ENCODE measurements around the gene LDLRAD1. TPM values are rescaled to one million over a fixed set of nuclear protein-coding genes. Genes with fewer than 3 reads are reported as not detected.
"Not testable (repeated sequence)": the region's sequence is repeated elsewhere in the genome, so short reads cannot be mapped to it uniquely, and the experiment has no call there.

The LDLRAD1 gene
- polyA plus RNA-seq, 4 donors, result 0.09 to 0.10 TPM; not detected in 2

DNA sequence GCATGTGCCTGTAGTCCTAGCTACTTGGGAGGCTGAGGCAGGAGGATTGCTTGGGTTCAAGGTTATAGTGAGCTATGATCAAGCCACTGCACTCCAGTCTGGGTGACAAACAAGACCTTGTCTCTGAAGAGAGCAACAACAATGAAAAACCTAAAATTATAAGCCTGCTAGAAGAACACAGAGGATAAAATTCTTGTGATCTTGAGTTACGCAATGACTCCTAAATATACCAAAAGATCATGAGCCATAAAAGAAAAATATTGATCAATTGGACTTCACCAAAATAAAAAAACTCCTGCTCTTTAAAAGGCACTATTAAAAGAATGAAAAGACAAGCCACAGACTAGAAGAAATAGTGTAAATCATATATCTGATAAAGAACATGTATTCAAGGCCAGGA, 22.3 kb downstream of the LDLRAD1 start:
- no peak for DNase-seq (ENCODE audit: low read depth in 4 of 4, low spot score in 3 of 4)

DNA sequence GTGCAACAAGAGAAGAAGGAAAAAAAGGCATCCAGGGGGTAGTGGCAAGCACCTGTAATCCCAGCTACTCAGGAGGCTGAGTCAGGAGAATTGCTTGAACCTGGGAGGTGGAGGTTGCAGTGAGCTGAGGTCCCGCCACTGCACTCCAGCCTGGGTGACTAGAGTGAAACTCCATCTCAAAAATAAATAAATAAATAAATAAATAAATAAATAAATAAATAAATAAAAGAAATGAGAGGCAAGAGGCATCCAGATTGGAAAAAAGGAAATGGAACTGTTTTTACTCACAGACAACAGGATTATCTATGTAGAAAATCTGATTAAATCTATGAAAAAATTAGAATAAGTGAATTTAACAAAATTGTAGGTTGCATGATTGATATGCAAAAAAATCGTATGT, 23.5 kb downstream of the LDLRAD1 start:
- DNase-seq (ENCODE audit: low read depth in 4 of 4, low spot score in 3 of 4), result not testable (repeated sequence)

DNA sequence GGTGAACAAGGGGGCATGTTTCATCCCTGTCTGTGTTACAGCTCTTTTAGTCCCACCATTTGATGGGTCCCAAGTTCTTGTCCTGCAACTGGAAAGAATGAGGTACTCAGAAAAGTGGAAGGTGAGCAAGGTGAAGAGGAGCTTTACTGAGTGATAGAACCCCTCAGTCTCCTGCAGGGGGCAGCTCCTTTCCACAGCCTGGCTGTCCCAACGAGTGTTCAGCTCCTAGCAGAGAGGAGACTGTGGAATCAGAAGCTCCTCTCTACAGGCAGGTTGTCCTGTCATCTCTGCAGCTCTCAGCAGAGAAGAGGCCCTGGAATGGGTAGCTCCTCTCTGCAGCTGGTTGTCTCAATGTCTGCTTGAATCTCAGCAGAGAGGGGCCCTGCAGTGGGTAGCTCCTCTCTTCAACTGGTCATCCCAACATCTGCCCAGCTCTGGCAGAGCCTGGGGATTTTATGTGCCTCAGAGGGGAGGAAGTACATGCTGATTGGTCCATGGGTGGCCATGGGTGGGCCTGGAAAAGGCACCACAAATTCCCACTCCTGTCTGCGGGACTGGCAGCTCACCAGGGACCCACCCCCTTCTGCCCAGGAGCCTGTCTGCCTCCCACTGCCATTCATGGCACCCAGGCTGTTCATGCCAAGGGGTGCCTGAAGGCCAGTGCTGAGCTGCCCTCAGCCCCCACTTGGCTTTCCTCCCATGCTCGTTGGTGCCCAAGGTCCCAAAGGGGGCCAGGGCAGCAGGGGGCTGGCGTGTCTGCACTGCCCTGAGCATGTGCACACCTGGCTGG, 25.7 kb downstream of the LDLRAD1 start:
- no peak for DNase-seq (ENCODE audit: low read depth in 4 of 4, low spot score in 3 of 4)

DNA sequence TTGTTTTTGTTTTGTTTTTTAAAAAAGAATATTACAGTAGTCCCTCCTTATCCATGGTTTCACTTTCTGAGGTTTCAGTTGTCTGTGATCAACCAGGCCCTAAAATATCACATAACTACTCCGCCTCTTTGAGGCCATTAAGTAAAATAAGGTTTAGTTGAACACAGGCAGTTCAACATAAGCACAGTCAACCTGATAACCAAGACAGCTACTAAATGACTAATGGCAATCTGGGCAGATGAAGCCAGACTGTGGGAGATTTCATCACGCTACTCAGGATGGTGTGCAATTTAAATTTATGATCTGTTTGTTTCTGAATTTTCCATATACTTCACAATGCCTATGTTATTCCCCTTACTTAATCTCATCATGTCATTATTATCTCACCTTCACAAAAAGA, 30.1 kb downstream of the LDLRAD1 start:
- no peak for DNase-seq (ENCODE audit: low read depth in 4 of 4, low spot score in 3 of 4)

DNA sequence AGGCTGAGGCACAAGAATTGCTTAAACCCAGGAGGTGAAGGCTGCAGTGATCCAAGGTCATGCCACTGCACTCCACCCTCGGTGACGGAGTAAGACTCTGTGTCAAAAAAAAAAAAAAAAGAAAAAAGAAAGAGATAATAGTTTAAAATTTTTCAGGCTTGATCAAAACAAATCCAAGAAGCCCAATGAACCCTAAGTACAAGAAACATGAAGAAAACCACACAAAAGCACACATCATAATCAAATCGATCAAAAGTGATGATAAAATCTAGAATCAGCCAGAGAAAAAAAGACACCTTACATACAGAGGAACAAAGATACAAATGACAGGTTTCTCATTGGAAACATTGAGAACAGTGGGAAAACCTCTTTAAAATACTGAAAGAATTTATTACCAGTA, 31.5 kb downstream of the LDLRAD1 start:
- DNase-seq (ENCODE audit: low read depth in 4 of 4, low spot score in 3 of 4), result no peak

DNA sequence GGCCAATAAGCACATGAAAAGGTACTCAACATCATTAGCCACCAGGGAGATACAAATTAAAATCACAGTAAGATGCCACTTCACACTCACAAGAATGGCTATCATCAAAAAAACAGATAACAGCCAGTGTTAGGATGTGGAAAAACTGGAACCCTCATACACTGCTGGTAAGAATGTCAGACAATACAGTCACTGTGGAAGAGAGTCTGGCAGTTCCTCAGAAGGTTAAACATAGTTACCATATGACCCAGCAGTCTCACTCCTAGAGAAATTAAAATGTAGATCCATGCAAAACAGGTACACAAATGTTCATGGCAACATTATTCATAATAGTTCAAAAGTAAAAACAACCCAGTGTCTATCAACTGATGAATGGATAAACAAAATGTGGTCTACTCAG, 33.3 kb downstream of the LDLRAD1 start:
- no peak for DNase-seq (ENCODE audit: low read depth in 4 of 4, low spot score in 3 of 4)

DNA sequence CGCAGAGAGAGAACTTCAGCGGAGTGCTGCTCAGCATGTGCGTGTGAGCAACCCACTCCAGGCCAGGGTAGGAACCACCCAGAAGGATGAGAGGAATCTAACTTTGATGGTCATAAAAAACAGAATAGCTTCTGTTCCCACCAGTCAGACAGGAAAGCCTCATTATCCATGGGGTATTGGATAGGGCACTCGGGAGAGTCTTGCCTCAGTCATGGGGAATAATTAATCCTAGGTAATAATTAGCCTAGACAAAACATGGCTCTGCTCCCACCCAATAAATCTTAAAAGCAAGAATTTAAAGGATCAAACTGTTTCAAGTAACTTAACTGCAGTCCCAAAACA, 35.3 kb downstream of the LDLRAD1 start:
- peak; percentile 22 to 30 (median 22) for DNase-seq (ENCODE audit: low read depth in 4 of 4, low spot score in 3 of 4)

DNA sequence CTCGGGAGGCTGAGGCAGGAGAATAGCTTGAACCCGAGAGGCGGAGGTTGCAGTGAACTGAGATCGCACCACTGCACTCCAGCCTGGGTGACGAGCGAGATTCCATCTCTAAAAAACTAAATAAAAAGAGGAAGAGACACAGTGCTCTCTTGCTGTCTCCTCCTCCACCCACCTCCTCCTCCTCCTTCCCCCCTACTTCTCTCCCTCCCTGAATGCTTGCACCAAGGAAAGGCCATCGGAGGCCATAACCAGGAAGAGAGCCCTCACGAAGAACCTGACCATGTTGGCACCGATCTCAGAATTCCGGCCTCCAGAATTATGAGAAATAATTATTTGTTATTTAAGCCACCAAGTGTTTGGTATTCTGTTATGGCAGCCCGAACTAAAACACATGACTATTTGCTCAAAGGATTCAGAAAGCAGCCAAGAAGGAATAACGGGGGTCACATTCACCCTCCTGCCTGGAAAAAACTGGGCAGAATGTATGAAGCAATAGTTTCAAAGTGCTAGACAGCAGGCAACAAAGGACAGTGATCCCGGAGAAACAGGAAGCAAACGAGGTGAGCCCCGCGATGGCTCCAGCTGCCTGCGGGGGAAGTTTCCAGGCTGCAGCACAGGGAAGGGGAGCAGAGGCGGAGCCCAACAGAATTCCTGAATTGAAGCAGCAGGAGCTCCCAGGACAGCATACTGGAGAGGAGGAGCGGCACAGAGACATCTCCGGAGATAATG, 35.8 kb downstream of the LDLRAD1 start:
- peak; percentile 24 to 39 (median 34) for DNase-seq (ENCODE audit: low read depth in 4 of 4, low spot score in 3 of 4)

DNA sequence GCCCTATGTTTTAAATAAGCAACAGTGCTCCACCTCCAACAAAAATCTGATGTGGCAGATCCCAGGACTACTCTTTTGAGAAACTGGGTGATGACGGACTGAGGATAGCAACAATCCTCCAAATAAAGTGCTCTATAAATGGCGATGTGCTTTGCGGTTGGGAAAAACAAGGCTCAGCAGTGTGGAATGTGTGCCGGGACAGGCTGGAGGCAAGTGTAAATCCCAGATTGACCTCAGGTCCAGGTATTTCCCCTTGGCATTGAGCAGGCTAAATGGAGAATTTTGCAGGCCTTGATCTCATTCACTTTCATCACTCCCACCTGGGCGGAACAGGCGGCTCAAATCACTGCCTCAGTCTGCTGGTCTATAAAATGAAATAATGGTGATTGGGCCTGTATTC, 36.8 kb downstream of the LDLRAD1 start:
- DNase-seq (ENCODE audit: low read depth in 4 of 4, low spot score in 3 of 4), result no peak

DNA sequence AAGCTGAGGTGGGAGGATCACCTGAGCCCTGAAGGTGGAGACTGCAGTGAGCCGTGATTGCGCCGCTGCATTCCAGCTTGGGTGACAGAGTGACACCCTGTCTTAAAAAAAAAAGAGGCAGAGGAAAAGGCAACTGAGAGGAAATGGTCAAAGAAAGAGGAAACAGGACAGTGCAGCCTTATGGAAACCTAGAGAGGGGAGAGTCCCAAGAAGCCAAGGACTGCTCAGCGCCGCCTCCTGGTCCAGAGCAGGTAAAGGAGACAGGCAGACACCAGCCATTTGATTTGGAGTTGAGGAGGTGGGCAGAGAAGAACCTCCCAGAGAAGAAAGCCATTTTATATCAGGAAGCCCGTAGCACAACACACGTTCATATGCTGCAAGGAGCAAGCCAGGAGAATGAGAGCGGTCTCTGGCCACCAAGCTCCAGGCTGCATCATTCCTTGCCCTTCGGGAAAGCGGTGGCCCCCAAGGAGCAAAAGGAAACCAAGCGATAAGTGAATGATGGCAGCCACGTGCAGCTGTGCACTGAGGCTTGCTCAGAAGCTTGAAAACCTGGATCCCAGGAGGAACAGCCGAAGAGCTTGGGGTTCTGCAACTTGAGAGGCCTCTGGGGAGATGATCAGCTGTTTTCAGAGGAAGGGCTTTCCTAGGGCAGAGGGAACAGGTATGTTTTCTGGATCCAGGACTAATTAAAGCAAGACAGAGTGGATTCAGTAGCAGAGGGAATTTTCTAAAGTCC, 38.1 kb downstream of the LDLRAD1 start:
- DNase-seq (ENCODE audit: low read depth in 4 of 4, low spot score in 3 of 4), result no peak

DNA sequence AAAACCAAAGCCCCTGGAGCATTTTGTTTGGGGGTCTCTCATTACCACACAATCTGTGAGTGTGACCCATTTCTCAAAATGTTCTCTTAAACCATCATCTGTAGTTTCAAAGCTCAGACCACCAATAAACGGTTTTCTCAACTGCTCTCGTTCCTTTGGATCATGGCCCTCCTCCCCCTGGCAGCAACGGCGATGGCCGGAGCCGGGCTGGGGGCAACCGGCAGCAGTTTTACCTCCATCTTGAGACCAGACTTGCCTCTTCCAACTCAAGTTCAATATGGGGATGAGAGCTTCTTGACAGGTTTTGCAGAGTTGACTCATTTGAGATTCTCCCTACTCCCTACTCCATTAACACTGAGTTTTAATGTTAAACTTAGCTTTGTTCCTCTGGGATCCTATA, 42.1 kb downstream of the LDLRAD1 start:
- no peak for DNase-seq (ENCODE audit: low read depth in 4 of 4, low spot score in 3 of 4)

DNA sequence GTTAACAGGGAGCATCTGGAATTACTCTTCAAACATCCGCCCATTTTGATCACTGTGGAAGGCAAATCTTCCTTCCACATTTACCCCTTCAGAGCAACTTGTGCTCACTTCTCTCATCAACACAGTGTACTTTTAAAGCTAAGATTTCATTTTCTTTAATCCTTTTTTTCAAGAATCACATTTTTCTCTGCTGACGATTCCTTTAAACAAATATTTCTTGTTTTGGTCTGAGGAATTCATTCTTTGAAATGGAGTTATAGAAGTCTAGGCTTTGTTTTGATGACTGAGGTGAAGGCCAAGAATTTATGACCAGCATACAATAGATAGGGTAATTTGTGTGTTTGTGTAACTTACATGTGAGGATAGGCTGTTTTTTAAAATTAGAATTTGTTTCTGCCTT, 46.3 kb downstream of the LDLRAD1 start:
- no peak for DNase-seq (ENCODE audit: low read depth in 4 of 4, low spot score in 3 of 4)

DNA sequence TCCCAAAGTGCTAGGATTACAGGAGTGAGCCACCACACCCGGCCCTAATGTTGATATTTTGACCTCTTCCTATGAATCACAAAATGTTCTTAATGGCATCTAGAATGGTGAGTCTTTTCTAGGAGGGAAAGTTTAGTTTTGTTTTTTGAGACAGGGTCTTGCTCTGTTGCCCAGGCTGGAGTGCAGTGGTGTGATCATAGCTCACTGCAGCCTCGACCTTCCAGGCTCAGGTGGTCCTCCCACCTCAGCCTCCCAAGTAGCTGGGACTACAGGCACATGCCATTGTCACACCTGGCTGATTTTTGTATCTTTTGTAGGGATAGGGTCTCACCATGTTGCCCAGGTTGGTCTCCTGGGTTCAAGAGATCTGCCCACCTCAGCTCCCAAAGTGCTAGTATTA, 48.7 kb downstream of the LDLRAD1 start:
- DNase-seq (ENCODE audit: low read depth in 4 of 4, low spot score in 3 of 4), result not testable (repeated sequence)

DNA sequence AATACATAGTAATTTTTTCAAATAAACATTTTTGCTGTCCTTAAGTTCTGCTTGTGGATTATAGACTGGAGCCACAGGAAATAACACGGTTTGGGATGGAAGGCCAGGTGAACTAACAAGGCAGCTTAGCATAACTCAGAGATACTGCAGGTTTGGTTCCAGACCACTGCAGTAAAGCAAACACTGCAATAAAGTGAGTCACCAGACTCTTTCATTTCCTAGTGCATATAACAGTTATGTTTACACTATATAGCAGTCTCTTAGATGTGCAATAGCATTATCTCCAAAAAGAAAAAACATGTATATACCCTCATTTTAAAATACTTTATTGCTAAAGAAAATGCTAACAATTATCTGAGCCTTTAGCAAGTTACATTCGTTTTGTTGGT, 49.9 kb downstream of the LDLRAD1 start:
- no peak for DNase-seq (ENCODE audit: low read depth in 4 of 4, low spot score in 3 of 4)

DNA sequence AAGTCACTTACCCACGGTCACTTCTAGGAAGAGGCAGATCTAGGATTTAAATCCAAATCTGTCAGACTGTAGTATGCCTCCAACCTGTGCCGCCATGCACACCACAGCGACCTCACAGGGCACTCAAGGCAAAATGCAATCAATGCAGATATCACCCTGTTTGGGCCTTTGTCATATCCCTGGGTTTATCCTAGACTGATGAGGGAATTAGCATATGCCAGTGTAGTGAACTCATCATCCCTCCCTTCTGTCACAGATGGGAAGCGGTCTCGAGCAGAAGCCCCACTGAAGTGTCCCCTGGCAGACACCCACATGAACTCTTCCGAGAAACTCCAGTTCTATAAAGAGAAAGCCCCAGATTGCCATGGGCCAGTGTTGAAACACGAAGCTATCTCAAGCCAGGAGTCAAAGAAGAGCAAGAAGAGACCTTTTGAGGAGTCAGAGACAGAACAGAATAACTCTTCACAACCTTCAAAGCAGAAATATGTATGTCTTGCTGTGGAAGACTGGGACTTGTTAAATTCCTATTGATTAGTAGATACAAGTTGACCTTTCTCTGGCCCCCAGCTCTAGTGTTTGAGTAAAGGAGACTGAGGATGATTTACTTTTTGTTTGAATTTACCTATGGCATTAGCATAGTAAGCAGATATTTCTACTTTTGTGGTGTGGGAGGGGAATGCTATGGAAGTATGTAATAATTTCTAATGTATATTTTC, 50.4 kb downstream of the LDLRAD1 start:
- no peak for DNase-seq (ENCODE audit: low read depth in 4 of 4, low spot score in 3 of 4)

DNA sequence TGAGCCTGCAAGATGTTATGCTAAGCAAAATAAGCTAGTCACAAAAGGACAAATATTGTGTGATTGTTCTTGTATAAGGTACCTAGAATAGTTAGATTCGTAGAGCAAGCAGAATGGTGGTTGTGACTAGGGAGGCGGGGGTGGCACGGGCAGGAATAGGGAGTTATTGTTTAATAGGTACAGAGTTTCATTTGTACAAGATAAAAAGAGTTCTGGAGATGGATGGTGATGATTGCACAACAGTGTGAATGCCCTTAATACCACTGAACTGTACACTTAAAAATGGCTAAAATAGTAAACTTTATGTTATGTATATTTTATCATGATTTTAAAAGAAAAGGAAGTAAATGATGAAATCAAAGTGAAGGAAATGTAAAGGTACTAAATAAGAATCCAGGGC, 51.2 kb downstream of the LDLRAD1 start:
- DNase-seq (ENCODE audit: low read depth in 4 of 4, low spot score in 3 of 4), result no peak

DNA sequence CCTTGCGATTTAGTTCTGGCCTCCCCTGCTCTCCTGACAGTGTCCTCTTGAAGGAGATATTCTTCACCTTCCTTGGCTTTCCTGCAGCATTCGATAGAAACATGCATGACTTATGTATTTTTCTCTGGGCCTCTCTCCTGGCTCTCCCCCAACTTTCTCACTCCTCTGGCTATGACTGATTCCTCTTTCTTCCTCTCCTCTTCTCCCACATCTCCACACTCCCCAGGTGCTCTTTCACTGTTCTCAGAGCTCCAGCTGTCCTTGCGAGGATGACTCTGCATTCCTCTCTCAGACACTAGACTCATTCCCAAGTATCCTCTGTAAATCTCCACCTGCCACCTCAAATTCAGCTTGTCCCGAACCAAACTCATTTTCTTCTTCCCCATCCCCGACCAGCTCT, 53.9 kb downstream of the LDLRAD1 start:
- no peak for DNase-seq (ENCODE audit: low read depth in 4 of 4, low spot score in 3 of 4)

DNA sequence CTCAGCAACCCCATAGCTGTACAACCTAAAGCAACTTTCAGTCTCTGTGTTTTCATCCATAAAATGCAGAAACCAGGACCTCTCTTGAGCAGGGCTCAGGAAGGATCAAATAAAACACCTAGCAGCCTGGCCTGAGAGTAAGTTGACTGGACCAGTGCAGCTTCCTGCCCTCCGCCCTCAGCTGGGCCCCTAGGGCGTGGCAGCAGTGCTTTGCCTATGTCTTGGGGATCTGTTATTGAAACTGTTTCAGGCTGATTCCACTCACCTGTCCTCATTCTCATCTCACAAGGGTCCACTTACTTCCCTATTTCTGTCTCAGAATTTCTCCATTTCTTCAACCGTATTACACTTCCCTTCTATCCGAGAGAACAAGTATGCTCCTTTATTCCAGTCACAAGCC, 54.5 kb downstream of the LDLRAD1 start:
- no peak for DNase-seq (ENCODE audit: low read depth in 4 of 4, low spot score in 3 of 4)

DNA sequence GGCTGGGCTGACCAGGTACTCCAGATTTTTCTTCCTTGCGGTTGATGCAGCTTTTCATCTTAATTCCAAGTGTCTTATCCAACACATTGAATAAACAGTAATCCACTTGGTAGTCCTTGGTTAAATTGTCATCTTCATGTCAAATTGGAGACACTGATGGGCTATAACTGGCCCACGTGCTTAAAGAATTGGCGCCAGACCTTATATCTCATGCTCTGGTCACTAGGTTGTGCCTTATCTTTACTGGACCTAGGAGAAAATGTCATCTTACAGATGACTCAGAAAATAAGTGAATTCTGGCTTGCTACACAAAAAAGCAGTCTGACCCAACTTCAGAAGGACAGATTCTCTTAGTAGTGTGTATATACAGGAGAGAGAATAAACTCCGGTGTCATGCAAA, 55.6 kb downstream of the LDLRAD1 start:
- DNase-seq (ENCODE audit: low read depth in 4 of 4, low spot score in 3 of 4), result no peak

DNA sequence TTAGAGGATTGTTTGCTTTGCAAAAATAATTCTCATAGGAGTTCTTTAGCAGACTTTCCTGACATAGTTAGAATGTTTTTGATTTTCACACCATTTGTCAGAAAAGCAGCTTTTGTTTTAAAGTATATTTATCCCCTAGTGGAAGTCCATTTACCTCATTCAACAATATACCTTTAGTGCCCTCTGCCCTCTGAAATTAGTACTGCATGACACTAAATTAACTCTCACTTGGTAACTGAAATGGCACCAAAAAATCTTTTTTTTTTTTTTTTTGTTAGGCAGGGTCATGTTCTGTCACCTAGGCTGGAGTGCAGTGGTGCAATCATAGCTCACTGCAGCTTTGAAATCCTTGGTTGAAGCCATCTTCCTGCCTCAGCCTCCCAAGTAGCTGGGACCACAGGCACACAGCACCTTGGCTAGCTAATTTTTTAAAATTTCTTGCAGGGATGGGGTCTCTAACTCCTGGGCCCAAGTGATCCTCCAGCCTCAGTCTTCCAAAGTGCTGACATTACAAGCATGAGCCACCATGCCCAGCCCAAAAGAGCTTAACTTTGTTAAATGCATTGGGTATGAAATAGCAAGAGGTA, 58.2 kb downstream of the LDLRAD1 start:
- no peak for DNase-seq (ENCODE audit: low read depth in 4 of 4, low spot score in 3 of 4)

Data from left renal pelvis (tissue), 4 donors.